Mesenchymal stem cell (in vitro differentiated cells and primary cell): ENCODE data around the gene AHDC1.

Experiments
- DNase-seq: peaks from one replicate; pipeline ENCODE4 v3.0.0-alpha.2; 2013
- H2AFZ ChIP-seq: one replicate; pipeline ENCODE4 v1.6.1; 2013; ENCODE audit warnings: low read depth, mild to moderate bottlenecking, control low read depth, inconsistent platforms, low read length, moderate library complexity
- H2AK5ac ChIP-seq: 2 replicates; pipeline ENCODE4 v1.6.1; 2013; ENCODE audit warnings: low read length, moderate library complexity, mild to moderate bottlenecking, inconsistent platforms; ENCODE audit not compliant: severe bottlenecking
- H2BK120ac ChIP-seq: one replicate; pipeline ENCODE4 v1.6.1; 2013; ENCODE audit warnings: low read depth, mild to moderate bottlenecking, inconsistent platforms, low read length, moderate library complexity
- H2BK12ac ChIP-seq, 2 experiments: one replicate each; pipeline ENCODE4 v1.6.1; 2013; ENCODE audit warnings: inconsistent platforms in 2 of 2, low read length in 2 of 2, mild to moderate bottlenecking in 2 of 2, moderate library complexity in 2 of 2, control low read depth in 1 of 2
- H2BK15ac ChIP-seq: one replicate; pipeline ENCODE4 v1.6.1; 2013; ENCODE audit warnings: mild to moderate bottlenecking, low read depth, inconsistent platforms; ENCODE audit not compliant: poor library complexity, severe bottlenecking
- H2BK5ac ChIP-seq: 2 replicates; pipeline ENCODE4 v1.6.1; 2013; ENCODE audit warnings: low read depth, mild to moderate bottlenecking, low read length, control low read depth, inconsistent platforms; ENCODE audit not compliant: poor library complexity, severe bottlenecking
- H3K14ac ChIP-seq, 2 experiments: one replicate each; pipeline ENCODE4 v1.6.1; 2013; ENCODE audit warnings: inconsistent platforms in 2 of 2, low read length in 2 of 2, control low read depth in 1 of 2, mild to moderate bottlenecking in 1 of 2, moderate library complexity in 1 of 2
- H3K18ac ChIP-seq, 2 experiments: one replicate each; pipeline ENCODE4 v1.6.1; 2013; ENCODE audit warnings: inconsistent platforms in 2 of 2, low read length in 2 of 2, control low read depth in 1 of 2, low read depth in 1 of 2, mild to moderate bottlenecking in 1 of 2
- H3K23ac ChIP-seq, 2 experiments: one replicate each; pipeline ENCODE4 v1.6.1; 2013; ENCODE audit warnings: inconsistent platforms in 2 of 2, low read length in 2 of 2, mild to moderate bottlenecking in 2 of 2, moderate library complexity in 2 of 2, control low read depth in 1 of 2
- H3K27ac ChIP-seq: 2 replicates; pipeline ENCODE4 v1.5.1; 2013; ENCODE audit warnings: mild to moderate bottlenecking, moderate library complexity, low read length, control low read depth, inconsistent platforms; ENCODE audit not compliant: poor library complexity, severe bottlenecking
- H3K27me3 ChIP-seq, 2 experiments: 2 replicates each; pipeline versions ENCODE4 v1.6.1 to v1.7.0; 2013; ENCODE audit warnings: low read length in 2 of 2, mild to moderate bottlenecking in 2 of 2, moderate library complexity in 2 of 2, control low read depth in 1 of 2, inconsistent platforms in 1 of 2; ENCODE audit not compliant: control insufficient read depth in 1 of 2, insufficient read depth in 1 of 2
- H3K36me3 ChIP-seq, 2 experiments: 2 replicates each; pipeline versions ENCODE4 v1.6.1 to v1.7.0; 2013; ENCODE audit warnings: low read length in 2 of 2, control low read depth in 1 of 2, inconsistent platforms in 1 of 2, low read depth in 1 of 2, mild to moderate bottlenecking in 1 of 2; ENCODE audit not compliant: insufficient read depth in 2 of 2, control insufficient read depth in 1 of 2
- H3K4ac ChIP-seq, 2 experiments: one replicate each; pipeline ENCODE4 v1.6.1; 2013; ENCODE audit warnings: inconsistent platforms in 2 of 2, low read length in 2 of 2, mild to moderate bottlenecking in 2 of 2, moderate library complexity in 2 of 2, control low read depth in 1 of 2, low read depth in 1 of 2
- H3K4me1 ChIP-seq: 2 replicates; pipeline ENCODE4 v1.6.1; 2013; ENCODE audit warnings: low read depth, low read length, control low read depth; ENCODE audit not compliant: control insufficient read depth, insufficient read depth
- H3K4me2 ChIP-seq: 2 replicates; pipeline ENCODE4 v1.6.1; 2013; ENCODE audit warnings: low read length, mild to moderate bottlenecking, inconsistent platforms; ENCODE audit not compliant: poor library complexity, severe bottlenecking
- H3K4me3 ChIP-seq, 2 experiments: 2 replicates each; pipeline versions ENCODE4 v1.5.1 to v1.7.0; 2013; ENCODE audit warnings: low read length in 2 of 2, mild to moderate bottlenecking in 2 of 2, control low read depth in 1 of 2, low read depth in 1 of 2; ENCODE audit not compliant: insufficient read depth in 1 of 2
- H3K79me1 ChIP-seq: replicated peaks from 2 replicates; pipeline ENCODE4 v1.6.1; 2013; ENCODE audit warnings: mild to moderate bottlenecking, control low read depth, low read length, inconsistent platforms; ENCODE audit not compliant: poor library complexity, severe bottlenecking
- H3K9ac ChIP-seq: 2 replicates; pipeline ENCODE4 v1.7.0; 2013; ENCODE audit warnings: mild to moderate bottlenecking, low read length, moderate library complexity
- H3K9me3 ChIP-seq: 2 replicates; pipeline ENCODE4 v1.7.0; 2013; ENCODE audit warnings: mild to moderate bottlenecking, low read length; ENCODE audit not compliant: control insufficient read depth
- H4K8ac ChIP-seq: one replicate; pipeline ENCODE4 v1.6.1; 2013; ENCODE audit warnings: inconsistent platforms, mild to moderate bottlenecking, low read length, moderate library complexity
- H4K91ac ChIP-seq: one replicate; pipeline ENCODE4 v1.6.1; 2013; ENCODE audit warnings: mild to moderate bottlenecking, low read length, inconsistent platforms
- WGBS: methylation state at CpG from one replicate; pipeline ENCODE4 v1.1.7; 2013; ENCODE audit warnings: mixed read lengths; 5-methylcytosine and 5-hydroxymethylcytosine counted together

Gene AHDC1

DNA sequence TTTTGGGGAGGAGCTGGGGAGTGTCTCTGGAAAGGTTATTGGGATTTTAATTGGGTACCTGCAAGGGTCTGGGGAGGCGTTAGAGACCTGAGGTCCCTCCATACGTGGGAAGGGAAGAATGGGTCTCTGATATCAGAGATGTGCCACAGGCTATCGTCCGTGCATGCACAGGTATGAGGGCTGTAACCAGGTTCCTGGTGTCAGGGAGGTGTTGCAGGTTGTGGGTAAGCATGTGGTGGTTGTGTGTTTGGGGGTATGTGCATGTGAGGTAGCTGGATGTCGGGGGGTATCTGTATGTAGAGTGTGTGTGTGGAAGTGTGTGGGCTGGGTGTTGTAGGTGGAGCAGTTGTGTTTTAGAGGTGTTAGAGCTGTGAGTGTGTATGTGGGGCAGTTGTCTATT, 8.3 kb downstream of the AHDC1 start:
- Histone ChIP-seq H3K4me1 (peaks cover 96% of the 10 kb centered on the region), H2AFZ (no peak overlapping the region), H3K14ac (peak overlapping the region in 1 of 2 experiments; percentile 44), H3K4me3 (no peak overlapping the region), H3K9ac (peak overlapping the region; percentile 29), H3K23ac (no peak overlapping the region), H3K4ac (no peak overlapping the region), H3K4me2 (no peak overlapping the region), H3K79me1 (peaks cover 21% of the 10 kb centered on the region), H3K18ac (no peak overlapping the region), H2BK120ac (no peak overlapping the region), H2BK5ac (no peak overlapping the region), H2BK15ac (no peak overlapping the region), H3K27ac (peak overlapping the region; percentile 51), H4K91ac (peak overlapping the region; percentile 31), H3K27me3 (no peaks in the 10 kb centered on the region), H2BK12ac (peak overlapping the region; percentile 24 to 49), H2AK5ac (peak overlapping the region; percentile 41), H3K9me3 (no peaks in the 10 kb centered on the region), H3K36me3 (peaks cover 10 to 36% of the 10 kb centered on the region in 2 experiments), H4K8ac (peak overlapping the region; percentile 27)
- no peak for DNase-seq
- 83% methylated on average over 5 of the region's 5 CpGs for WGBS

DNA sequence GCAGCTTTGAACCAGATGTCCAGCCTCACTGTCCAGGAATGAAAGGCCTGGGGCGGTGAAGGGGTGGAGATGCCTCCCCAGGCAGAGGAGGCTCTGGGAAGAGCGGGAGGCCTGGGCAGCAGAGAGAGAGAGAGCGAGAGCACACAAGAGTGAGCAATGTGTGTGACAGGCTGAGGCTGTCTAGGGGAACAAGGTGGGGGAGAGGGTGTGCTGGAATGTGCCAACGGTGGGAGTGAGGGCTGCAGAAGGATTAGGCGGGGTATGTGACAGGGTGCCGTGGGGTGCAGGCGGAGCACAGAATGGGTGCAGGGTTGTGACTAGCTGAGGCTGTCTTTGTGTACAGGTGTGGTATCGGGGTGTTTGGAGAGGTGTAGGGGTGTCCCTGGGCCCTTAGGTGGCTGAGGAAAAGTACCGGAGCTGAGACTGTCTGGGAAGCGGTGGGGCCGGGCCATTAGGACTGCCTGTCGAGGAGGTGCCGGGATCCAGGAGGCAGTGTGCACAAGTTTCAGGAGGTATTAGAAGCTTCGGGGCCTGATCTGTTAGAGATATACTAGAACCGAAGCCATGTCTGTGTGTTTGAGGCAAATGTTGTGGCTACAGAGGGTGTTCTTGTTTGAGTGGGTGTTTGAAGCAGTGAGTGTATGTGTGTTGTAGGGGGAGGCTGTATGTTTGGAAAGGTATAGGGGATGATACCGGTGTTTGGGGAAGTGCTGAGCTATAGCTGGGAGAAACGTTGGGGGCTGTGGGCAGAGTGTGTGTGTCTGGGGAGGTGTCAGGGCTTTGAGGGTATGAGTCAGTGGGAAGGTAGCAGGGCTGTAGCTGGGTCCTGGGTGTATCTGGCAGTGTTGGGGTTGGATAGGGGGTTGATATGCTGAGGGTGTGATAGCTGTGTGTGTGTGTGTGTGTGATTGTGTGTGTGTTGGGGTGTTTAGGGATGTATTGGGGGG, 9.1 kb downstream of the AHDC1 start:
- no peak overlapping the region for H4K8ac ChIP-seq

DNA sequence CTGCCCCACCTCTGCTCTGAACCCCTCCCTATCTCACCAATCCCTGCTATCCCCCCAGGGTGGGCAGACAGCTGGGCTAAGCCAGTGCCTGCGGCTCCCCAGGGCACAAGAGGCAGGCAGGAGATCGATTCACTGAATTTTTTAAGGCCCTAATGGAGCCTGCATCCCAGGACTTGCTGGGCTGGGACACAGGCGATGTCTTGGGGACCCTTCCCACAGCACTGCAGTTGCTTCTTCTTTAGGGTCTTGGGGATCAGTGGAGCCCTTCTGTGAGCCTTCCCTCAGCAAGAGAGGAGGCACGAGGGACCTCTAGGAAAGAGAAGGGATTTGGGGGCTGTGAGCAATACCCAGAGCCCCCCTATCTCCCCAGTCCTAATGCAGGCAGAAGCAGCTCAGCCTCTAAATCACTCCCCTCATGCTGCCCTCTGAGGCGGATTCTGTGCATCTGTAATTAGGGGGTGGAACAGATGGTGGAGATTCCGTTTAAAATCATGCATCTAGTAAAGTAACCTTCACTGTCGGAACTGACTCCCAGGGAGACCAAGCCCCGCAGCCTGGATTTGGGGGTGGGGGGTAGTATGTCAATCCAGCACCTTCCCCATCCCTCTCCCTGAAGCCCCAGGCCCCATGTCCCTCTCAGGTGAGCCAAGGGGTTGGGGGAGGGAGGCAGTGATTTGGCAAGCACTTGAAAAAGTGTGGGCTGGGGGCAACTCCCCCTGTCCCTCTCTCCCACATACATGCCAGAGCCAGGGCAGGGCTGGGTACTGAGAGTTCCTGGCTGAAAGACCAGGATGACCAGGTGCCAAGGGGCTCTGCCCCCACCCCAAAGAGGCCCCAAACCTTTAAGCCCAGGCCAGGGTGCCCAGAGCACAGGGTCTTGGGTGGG, 10.0 kb downstream of the AHDC1 start:
- Histone ChIP-seq H2AFZ (no peak overlapping the region), H3K4me1 (peaks cover 96% of the 10 kb centered on the region), H2BK120ac (no peak overlapping the region), H4K91ac (peak overlapping the region; percentile 14), H2BK5ac (no peak overlapping the region), H4K8ac (peak overlapping the region; percentile 35), H3K79me1 (peaks cover 23% of the 10 kb centered on the region), H3K27ac (peak overlapping the region; percentile 44), H2BK12ac (peak overlapping the region in 1 of 2 experiments; percentile 45), H3K23ac (no peak overlapping the region), H3K14ac (peak overlapping the region in 1 of 2 experiments; percentile 63), H3K9me3 (no peaks in the 10 kb centered on the region), H3K36me3 (peaks cover 10 to 44% of the 10 kb centered on the region in 2 experiments), H3K4me3 (peak overlapping the region in 1 of 2 experiments; percentile 3), H3K27me3 (no peaks in the 10 kb centered on the region), H3K4ac (peak overlapping the region in 1 of 2 experiments; percentile 62), H2AK5ac (peak overlapping the region; percentile 57), H3K4me2 (peak overlapping the region; percentile 39), H3K18ac (peak overlapping the region in 1 of 2 experiments; percentile 86), H2BK15ac (no peak overlapping the region), H3K9ac (peak overlapping the region; percentile 29)
- WGBS = 46% methylated on average over 6 of the region's 8 CpGs
- no peak for DNase-seq

More for the DNA sequence above, 9.1 kb downstream of the AHDC1 start:
- no peak overlapping the region for H2BK5ac ChIP-seq
- H2AK5ac ChIP-seq = peak overlapping the region; percentile 42
- WGBS = 61% methylated on average over 17 of the region's 17 CpGs
- no peaks in the 10 kb centered on the region for H3K27me3 ChIP-seq
- H2AFZ ChIP-seq = no peak overlapping the region
- H2BK15ac ChIP-seq = no peak overlapping the region
- peaks cover 96% of the 10 kb centered on the region for H3K4me1 ChIP-seq
- H3K14ac ChIP-seq = peak overlapping the region in 1 of 2 experiments; percentile 29
- H3K9me3 ChIP-seq = no peaks in the 10 kb centered on the region
- peak overlapping the region; percentile 51 for H3K27ac ChIP-seq
- peaks cover 10 to 39% of the 10 kb centered on the region in 2 experiments for H3K36me3 ChIP-seq
- peak; percentile 64 for DNase-seq
- H3K18ac ChIP-seq = peak overlapping the region in 1 of 2 experiments; percentile 86
- peak overlapping the region; percentile 32 for H3K4me2 ChIP-seq
- H4K91ac ChIP-seq = no peak overlapping the region
- peaks cover 23% of the 10 kb centered on the region for H3K79me1 ChIP-seq
- peak overlapping the region in 1 of 2 experiments; percentile 49 for H2BK12ac ChIP-seq
- peak overlapping the region in 1 of 2 experiments; percentile 3 for H3K4me3 ChIP-seq
- H2BK120ac ChIP-seq = no peak overlapping the region
- H3K4ac ChIP-seq = peak overlapping the region in 1 of 2 experiments; percentile 8
- H3K9ac ChIP-seq = peak overlapping the region; percentile 29
- H3K23ac ChIP-seq = peak overlapping the region in 1 of 2 experiments; percentile 62
